T-helper 2 cell treated with Interferon-gamma antibody and Interleukin-4, amounts not matched to agents 100 ng/mL and 5 ng/mL, for 36 hours (primary cell): ENCODE data around the gene KCNQ5. TPM values are rescaled to one million over a fixed set of nuclear protein-coding genes. Genes with fewer than 3 reads are reported as not detected.

Experiments used
- intact Hi-C: fragments of 100-400 bp; cut with micrococcal nuclease; formaldehyde crosslinking; loops from one replicate; pipeline ENCODE4 v1.15.1; 2023
- total RNA-seq: library from RNA; stranded (reverse); gene quantifications from 2 replicates; pipeline ENCODE4 v1.2.3, GENCODE V29; 2022

The KCNQ5 gene
- total RNA-seq, 1 donor from 2014 or later: 13.7 TPM

- intact Hi-C loops: no loop called here
Measured at GRCh38 chr6:73088138-73088813, 466.4 kb downstream of the KCNQ5 start.

DNA sequence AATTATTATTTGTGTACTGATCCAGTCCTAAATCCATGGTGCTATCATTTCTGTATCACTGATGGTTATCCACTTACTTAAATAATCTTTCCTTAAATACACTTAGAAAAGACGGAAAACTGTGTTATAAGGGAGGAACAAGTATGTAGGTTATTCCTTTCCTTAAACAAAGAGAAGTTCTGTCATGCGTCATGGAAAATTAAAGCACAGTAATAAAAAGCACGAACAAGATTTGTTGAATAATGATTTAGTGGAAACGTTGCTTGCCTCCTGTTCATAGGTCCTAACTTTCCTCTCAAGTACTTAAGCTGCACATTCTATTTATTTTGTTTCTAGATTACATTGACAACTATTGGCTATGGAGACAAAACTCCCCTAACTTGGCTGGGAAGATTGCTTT is 483.1 kb downstream of the KCNQ5 start:
- intact Hi-C loops: no loop called here

DNA sequence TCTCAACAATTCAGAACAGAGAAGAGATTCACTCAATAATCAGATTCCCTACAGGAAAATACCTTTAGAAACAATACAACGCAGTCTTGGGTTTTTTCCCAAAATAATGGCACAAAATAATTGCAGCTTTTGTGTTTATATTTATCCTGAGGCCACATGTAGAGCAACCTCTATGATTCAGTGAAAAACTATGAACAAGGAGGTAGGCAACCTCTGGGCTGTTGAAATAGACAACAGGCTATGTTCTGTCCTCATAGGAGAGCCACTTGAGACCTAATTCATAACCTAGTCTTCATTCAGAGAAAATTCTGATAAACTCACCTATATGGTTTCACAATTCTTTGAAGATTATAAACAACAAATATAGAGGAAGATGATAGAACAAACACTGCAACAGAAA is 485.2 kb downstream of the KCNQ5 start:
- intact Hi-C loops: no loop called here

- intact Hi-C loops: no loop called here
Measured at GRCh38 chr6:73108949-73109348, 487.1 kb downstream of the KCNQ5 start.

DNA sequence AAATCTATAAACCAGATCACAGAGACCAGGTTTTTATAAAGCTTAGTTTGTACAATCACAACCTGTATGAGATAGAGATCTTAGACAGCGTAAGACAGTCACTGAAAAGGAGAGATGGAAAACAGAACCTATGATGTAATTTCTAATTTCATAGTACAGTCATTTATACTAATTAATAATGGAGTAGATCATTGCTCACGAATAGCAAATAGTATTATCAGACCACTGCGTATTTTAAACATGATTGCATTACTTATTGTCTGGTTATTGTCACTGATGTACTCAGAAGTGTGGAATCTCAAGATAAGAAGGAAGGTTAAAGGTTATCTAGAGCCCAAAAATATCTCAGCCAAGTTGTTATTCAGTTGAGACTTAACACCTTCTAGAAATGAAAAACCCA is 487.8 kb downstream of the KCNQ5 start:
- intact Hi-C loops: no loop called here

DNA sequence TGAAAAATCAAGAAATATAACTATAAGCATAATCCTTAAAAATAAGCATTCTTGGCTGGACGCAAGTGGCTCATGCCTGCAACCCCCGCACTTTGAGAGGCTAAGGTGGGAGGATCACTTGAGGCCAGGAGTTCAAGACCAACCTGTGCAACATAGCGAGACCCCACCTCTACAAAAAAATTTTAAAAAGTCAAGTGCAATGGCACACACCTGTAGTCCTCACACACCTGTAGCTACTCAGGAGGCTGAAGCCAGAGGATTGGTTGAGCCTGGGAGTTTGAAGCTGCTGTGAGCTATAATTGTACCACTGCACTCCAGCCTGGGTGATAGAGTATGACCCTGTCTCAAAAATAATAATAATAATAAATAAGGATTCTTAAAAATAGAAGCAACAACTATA is 494.5 kb downstream of the KCNQ5 start:
- intact Hi-C loops: no loop called here

- intact Hi-C loops: no loop called here
Measured at GRCh38 chr6:73121421-73121993, 499.6 kb downstream of the KCNQ5 start.

DNA sequence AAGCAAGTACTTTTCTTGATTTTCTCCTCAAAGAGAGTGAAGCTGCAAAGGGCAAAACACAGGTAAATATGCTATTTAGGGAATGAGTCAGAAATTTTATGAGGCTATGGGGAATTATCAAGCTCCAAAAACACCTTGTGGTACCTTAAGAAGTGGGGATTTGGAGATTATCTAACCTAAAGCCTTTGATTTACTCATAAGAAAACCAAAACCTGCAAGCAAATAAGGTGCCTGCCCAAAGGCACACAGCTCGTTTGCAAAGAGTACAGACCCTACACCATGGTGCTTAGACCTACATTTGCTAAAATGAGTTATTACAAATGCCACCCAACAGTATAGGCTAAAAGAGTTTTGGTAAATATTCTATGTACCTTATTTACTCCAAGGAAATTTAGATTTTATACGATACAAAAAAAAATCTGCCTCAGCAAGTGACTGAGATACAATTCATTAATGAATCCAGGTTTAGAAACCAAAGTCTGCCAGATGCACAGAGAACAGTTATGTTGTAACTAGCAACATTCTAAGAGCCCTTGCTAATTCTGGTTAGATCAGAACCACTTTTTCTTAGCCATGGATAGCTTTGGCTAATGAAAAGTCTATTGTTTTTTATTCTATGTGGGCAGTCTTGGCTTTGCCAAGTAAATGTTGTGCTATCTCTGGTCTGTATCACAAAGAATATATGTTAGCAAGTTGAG is 501.9 kb downstream of the KCNQ5 start:
- intact Hi-C loops: no loop called here

DNA sequence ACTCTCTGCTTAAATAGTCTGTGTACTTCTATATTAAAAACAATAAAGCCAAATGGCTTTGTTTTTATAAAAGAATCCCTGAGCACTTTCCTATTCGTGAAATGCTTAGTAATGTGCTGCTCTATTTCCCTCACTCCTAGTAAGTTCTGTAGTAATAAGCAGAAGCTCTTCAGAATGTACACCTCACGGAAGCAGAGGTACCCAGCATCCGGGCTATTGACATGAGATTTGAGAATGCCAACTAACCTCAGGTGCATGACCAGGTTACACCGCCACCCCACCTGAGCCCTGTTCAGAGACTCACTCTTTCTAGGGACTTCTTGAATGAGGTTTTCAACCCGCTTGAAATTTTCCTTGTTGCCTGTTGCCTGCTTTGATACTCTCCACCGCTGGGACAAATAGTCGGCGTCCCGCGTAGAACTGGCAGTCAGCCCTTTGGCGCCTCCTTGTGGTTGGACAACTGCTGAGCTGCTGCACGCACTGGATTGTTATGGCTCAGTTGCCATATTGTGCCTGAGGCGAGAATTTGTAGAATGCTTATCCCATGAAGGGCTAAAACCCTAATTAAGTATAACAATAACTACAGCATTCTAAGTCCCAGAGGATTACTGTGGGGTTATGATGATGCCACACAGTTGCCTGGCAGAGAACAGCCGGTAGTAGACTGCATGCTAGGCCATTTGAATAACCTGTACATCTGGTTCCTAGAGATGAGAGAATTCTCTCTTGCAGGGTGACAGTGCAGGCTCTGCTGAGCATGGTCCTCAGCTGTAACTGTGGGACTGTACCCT is 508.0 kb downstream of the KCNQ5 start:
- intact Hi-C loops: loop anchor here (1.0 to 5.0 kb wide), 6 partner anchors 51 to 718 kb away; no protein-coding TSS in a partner anchor

GRCh38 chr6:73131706-73132105 is 509.8 kb downstream of the KCNQ5 start:
- intact Hi-C loops: loop anchor here (2.0 to 5.0 kb wide), 4 partner anchors 49 to 614 kb away; no protein-coding TSS in a partner anchor

- intact Hi-C loops: loop anchor here (5.0 kb wide), 1 partner anchor 617 kb away; no protein-coding TSS in a partner anchor
Measured at GRCh38 chr6:73134588-73134987, 512.7 kb downstream of the KCNQ5 start.

GRCh38 chr6:73139681-73140383 is 518.0 kb downstream of the KCNQ5 start:
- intact Hi-C loops: no loop called here

DNA sequence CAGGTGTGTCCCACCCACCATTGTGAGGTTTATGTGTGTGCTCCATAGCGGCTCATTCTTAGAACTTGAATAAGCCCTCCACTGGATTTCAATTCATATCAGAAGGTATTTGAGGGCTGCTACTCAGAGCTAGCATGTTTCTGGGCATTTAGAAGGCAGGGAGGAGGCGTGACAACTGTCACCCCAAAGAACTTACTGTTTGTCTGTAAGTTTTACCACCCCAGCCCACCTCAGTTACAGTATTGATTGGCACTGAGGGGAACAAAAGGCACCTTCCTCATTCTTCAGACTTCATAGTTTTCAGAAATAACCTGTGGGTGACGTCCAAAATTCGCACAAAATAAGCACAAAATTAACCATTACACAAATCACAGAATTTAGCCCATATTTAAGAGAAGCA is 521.7 kb downstream of the KCNQ5 start:
- intact Hi-C loops: no loop called here

DNA sequence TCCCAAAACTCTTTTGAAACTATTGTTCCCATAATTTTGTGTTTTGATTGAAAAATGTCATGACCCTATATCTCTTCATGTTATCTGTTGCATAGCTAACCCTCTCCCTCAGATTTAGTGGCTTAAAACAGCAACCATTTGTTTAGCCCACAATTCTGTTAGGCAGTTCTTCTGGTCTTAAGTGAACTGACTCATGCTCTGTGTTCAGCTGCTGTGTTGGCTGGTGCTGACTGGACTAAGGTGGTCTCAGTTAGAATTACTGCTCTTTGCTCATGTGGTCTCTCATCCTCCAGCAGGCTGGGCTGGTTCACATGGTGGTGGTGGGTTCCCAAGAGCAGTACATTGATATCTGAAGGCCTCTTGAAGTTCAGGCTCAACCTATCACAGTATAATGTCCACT is 522.7 kb downstream of the KCNQ5 start:
- intact Hi-C loops: no loop called here

DNA sequence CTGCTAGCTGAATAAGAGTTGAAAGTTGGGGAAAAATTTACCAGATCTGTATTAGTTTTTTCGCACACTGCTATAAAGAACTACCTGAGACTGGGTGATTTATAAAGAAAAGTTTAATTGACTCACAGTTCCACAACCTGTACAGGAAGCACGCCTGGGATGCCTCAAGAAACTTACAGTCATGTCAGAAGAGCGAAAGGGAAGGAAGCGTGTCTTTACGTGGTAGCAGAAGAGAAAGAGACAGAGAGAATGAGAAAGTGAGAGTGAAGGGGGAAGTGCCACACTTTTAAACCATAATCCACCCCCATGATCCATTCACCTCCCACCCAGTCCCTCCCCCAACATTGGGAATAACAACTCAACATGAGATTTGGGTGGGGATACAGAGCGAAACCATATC is 523.8 kb downstream of the KCNQ5 start:
- intact Hi-C loops: no loop called here

DNA sequence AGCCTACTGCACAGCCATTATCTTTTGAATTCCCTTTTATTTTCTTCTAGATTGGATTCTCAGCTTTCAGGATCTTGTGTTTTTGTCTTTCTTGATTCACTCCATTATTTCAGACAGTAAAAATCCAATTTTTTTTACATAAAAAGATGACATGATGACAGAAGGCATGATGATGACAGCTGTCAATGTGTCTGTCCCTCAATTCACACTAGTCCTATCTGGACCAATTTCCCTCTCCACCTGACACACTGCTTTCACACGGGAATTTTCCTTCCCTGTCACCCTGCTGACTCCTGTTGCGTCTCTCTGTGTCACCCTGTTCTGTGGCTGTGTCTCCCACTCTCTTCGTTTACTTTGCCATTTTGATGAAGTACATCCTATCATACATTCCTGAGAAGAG is 529.9 kb downstream of the KCNQ5 start:
- intact Hi-C loops: no loop called here

- intact Hi-C loops: no loop called here
Measured at GRCh38 chr6:73152556-73152955, 530.7 kb downstream of the KCNQ5 start.

DNA sequence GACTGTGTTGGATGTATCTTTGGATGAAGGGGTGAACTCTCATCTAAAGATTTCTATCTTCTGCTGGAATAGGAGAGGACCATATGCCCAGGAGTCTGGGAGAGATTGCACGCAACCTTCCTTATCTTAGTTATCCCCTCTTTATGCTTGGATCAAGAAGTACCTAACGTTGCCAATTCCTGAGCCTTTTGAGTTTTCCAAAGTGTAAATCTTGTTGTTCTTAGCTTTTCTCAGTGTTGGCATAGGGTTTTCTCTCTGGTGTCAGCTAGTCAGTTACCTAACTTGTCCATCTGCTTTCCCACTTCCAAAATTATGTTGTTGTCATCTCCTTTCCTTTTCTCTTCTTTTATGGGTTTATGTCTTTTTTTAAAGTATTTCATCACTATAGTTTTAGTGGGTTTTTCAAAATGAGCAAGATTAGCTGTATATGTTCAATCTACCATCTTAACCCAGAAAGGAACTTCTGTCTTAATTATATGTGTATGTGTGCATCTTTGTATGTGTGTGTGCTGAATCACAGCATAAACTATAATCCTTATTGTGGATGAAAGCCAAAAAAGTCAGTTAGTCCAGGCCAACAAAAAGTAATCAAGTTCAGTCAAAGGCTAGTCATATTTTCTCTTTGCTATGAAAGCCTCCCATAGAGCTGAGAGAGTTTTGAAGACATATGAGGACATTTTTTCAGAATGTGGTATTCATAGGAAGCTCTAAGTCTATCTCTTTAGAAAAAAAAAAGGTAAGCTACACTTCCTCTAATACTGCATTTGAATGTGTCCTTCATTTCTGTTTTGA is 531.3 kb downstream of the KCNQ5 start:
- intact Hi-C loops: no loop called here

DNA sequence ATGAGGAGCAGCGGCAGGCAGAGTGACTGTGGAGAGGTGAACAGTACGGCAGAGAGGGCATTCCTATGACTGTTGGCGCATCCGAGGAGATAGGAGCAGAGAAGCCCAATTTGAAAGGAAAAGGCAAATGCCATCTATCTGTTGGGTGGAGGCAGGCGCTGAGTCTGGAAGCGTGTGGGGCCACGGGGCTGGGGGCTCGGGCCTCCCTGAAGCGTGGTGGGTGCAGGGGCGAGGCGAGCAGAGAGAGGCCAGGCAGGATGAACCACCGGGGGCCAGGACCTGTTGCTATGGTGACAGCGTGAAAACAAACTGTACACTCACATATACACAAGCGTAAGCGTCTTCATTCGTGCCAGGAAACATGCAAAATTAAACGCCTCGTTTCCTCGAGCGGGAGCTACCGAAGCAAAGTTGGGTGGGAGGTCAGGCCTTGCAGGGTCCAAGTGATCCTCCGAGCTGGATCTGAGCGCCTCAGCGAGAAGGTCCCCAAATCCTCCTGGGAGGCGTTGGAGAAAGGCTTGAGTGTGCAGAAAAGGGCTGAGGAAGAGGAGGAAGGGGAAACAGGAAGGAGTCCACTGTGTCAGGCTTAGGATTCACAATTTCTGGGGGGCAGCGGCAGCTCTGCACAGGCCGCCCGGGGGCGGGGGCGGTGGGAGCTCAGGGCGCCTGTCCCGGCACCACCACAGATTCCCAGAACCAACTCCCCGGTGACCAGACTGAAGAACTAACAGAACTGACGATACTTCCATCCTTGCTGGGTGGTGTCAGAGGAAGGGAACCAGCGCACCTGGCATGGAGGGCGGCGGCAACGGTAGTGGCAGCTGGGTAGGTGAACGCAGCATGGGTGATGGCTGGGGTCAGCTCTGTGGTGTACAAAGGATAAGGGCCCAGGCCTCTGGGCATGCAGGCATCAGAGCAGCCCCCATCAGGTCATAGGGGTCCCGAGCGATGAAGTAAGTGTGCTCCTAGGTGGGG is 535.2 kb downstream of the KCNQ5 start:
- intact Hi-C loops: no loop called here
